Heart left ventricle (tissue), 13 donors: ENCODE results near the gene PRKAG2.

Experiments used
- POLR2A ChIP-seq, 2 donors: fragments of 450-650 bp; IDR thresholded peaks; one replicate each; pipeline ENCODE4 v1.6.1; 2017; ENCODE audit warnings: antibody characterized with exemption in 2 of 2, mild to moderate bottlenecking in 2 of 2, moderate library complexity in 2 of 2
- TF ChIP-seq, protein P1 (sequence below), 12 donors: fragments of 200-600 bp; sonication (generic) in 4 of 12; IDR thresholded peaks; one replicate each; pipeline versions ENCODE4 v1.5.0 to v1.8.0; 2018 to 2022; ENCODE audit warnings: antibody characterized with exemption in 12 of 12, mild to moderate bottlenecking in 5 of 12
- donor health status: ischemic (EF 13 %, LVEDD 7.1; RV severe dilation, severe dysfunction).
- donor health status: DM: no; HTN: yes; CAD: no.
- donor health status: DM: no; HTN: no; CAD: no.
- donor health status: ischemic (EF 25% LVEDD 6.9; RV normal size, moderate dysfunction).
- donor health status: ischemic (EF 25% LVEDD 5.7; RV mildly dilated, moderate dysfunction).
- donor health status: ischemic (EF 35%, LVEDD 5.7; RV mildly dilated, moderate dysfunction).
- donor health status: nonischemic (EF 11% LVEDD 7.7; RV severe dilation, severe dysfunction).
- donor health status: DM: yes; HTN: yes; CAD: no.
- donor health status: PGD.
- donor health status: ischemic (EF 29% LVEDD 5.4; RV normal size, mild dysfunction).
- donor health status: nonischemic (EF 23%, LVEDD 6.1; RV moderate dilation, normal function).

DNA sequence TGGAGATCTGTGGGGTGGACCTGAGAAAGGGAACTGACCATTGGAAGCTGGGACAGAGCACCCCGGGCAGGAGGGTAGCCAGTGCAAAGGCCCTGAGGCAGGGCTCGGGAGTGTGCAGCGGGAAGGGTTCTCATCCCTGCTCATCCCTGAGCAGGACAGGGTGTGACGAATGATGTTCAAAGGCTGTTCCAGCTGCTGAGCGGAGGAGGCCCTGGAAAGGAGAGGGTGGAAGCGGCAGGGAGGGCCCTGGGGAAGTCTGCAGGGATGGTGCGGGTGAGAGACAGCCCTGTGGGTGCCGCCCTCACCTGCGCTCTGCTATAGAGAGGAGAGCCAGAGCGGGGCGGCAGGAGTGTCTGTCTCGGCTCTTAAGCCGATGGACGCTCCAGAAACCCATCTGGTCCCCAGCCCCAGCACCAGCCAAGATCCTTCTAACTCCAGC lies 43.7 kb downstream of the PRKAG2 start:
- TF ChIP-seq, protein P1, sequence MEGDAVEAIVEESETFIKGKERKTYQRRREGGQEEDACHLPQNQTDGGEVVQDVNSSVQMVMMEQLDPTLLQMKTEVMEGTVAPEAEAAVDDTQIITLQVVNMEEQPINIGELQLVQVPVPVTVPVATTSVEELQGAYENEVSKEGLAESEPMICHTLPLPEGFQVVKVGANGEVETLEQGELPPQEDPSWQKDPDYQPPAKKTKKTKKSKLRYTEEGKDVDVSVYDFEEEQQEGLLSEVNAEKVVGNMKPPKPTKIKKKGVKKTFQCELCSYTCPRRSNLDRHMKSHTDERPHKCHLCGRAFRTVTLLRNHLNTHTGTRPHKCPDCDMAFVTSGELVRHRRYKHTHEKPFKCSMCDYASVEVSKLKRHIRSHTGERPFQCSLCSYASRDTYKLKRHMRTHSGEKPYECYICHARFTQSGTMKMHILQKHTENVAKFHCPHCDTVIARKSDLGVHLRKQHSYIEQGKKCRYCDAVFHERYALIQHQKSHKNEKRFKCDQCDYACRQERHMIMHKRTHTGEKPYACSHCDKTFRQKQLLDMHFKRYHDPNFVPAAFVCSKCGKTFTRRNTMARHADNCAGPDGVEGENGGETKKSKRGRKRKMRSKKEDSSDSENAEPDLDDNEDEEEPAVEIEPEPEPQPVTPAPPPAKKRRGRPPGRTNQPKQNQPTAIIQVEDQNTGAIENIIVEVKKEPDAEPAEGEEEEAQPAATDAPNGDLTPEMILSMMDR (IDR thresholded peaks at IDR 0.05): no peak
- TF ChIP-seq POLR2A (IDR thresholded peaks at IDR 0.05): no peak
